Peyer's patch (tissue), 4 donors: ENCODE data around the gene CCM2.

ENCODE experiments used
- POLR2A ChIP-seq, 2 donors: fragments of 450-650 bp; IDR thresholded peaks; one replicate each; pipeline ENCODE4 v1.5.1; 2017; ENCODE audit warnings: antibody characterized with exemption in 2 of 2, mild to moderate bottlenecking in 2 of 2, moderate library complexity in 2 of 2
- TF ChIP-seq, protein P1 (sequence below), 6 experiments: fragments of 450-650 bp in 4 of 6; fragments of 200-600 bp in 2 of 6; sonication (generic) in 1 of 6; IDR thresholded peaks; one replicate each; pipeline ENCODE4 v1.5.1; 2017 to 2019; ENCODE audit warnings: antibody characterized with exemption in 6 of 6, mild to moderate bottlenecking in 3 of 6, moderate library complexity in 1 of 6

GRCh38 chr7:45104844-45105587 is 105.0 kb downstream of the CCM2 start:
- TF ChIP-seq, protein P1, sequence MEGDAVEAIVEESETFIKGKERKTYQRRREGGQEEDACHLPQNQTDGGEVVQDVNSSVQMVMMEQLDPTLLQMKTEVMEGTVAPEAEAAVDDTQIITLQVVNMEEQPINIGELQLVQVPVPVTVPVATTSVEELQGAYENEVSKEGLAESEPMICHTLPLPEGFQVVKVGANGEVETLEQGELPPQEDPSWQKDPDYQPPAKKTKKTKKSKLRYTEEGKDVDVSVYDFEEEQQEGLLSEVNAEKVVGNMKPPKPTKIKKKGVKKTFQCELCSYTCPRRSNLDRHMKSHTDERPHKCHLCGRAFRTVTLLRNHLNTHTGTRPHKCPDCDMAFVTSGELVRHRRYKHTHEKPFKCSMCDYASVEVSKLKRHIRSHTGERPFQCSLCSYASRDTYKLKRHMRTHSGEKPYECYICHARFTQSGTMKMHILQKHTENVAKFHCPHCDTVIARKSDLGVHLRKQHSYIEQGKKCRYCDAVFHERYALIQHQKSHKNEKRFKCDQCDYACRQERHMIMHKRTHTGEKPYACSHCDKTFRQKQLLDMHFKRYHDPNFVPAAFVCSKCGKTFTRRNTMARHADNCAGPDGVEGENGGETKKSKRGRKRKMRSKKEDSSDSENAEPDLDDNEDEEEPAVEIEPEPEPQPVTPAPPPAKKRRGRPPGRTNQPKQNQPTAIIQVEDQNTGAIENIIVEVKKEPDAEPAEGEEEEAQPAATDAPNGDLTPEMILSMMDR (IDR thresholded peaks at IDR 0.05) = no peak
- TF ChIP-seq POLR2A (IDR thresholded peaks at IDR 0.05) = no peak
